Measurements from ENCODE around the gene COL13A1. TPM values are rescaled to one million over a fixed set of nuclear protein-coding genes. Genes with fewer than 3 reads are reported as not detected.

Gene COL13A1
- total and polyA plus RNA-seq, 2 experiments from 2014 or later, result 5.2 to 8.6 TPM

DNA sequence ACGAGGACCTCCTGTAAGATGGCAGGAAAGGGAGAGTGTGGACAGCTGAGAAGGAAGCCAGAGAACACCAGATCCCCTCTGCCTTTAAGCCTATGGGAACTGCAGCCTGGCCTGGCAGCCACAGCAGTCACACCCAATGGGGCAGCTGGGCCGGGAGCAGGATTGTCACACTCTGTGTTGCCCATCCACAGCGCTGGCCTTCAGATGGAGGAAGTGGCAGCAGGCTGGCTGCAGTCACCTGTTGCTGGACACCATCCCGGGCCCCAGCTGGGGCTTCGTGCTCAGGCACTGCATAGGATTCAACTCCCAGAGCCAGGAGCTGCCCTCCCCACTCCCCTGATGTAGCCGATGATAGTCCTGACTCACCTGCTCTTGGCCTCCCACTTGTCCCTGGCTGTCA lies 114.4 kb downstream of the COL13A1 start:
- Histone ChIP-seq H2AFZ (no peak overlapping the region), H3K27me3 (ENCODE audit: insufficient read depth) (no peaks in the 10 kb centered on the region), H3K9me2 (ENCODE audit: insufficient read depth) (no peaks in the 10 kb centered on the region), H3K36me3 (ENCODE audit: insufficient read depth) (no peaks in the 10 kb centered on the region), H3K4me2 (no peak overlapping the region), H3K79me2 (replicated peaks; ENCODE audit: insufficient read depth) (no peaks in the 10 kb centered on the region), H3K27ac (ENCODE audit: low read depth) (no peak overlapping the region), H4K20me1 (replicated peaks; ENCODE audit: insufficient read depth) (no peaks in the 10 kb centered on the region), H3F3A (replicated peaks; ENCODE audit: low read depth) (no peaks in the 10 kb centered on the region), H3K4me1 (ENCODE audit: insufficient read depth) (no peaks in the 10 kb centered on the region; the same call in 1 of the 2 replicates), H3K4me3 (no peak overlapping the region)
- no peak overlapping the region for H3K4me3 Mint-ChIP-seq
- ATAC-seq (no peak), DNase-seq (ENCODE audit: low spot score) (no peak)
- no peak overlapping the region for H3K27ac Mint-ChIP-seq
- peaks cover 17% of the 10 kb centered on the region for H3K27me3 Mint-ChIP-seq (ENCODE audit: insufficient read depth, low read depth, poor library complexity)
- no peak for TF ChIP-seq NANOG (IDR thresholded peaks at IDR 0.05; ENCODE audit: borderline replicate concordance)
- TF ChIP-seq ZNF114 (CRISPR knock-in tag; IDR thresholded peaks at IDR 0.05), result no peak
- no peak for TF ChIP-seq CREB1 (CRISPR knock-in tag; IDR thresholded peaks at IDR 0.05; ENCODE audit: low read depth)
- no peak for TF ChIP-seq POLR2AphosphoS5 (IDR thresholded peaks at IDR 0.05; ENCODE audit: low read depth)
- TF ChIP-seq ZNF331 (CRISPR knock-in tag; IDR thresholded peaks at IDR 0.05; ENCODE audit: low read depth), result no peak
- TF ChIP-seq REST (IDR thresholded peaks at IDR 0.05; ENCODE audit: unreplicated experiment), result no peak
- TF ChIP-seq, protein P1, sequence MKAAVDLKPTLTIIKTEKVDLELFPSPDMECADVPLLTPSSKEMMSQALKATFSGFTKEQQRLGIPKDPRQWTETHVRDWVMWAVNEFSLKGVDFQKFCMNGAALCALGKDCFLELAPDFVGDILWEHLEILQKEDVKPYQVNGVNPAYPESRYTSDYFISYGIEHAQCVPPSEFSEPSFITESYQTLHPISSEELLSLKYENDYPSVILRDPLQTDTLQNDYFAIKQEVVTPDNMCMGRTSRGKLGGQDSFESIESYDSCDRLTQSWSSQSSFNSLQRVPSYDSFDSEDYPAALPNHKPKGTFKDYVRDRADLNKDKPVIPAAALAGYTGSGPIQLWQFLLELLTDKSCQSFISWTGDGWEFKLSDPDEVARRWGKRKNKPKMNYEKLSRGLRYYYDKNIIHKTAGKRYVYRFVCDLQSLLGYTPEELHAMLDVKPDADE (IDR thresholded peaks at IDR 0.05), result no peak
- TF ChIP-seq EZH2phosphoT487 (IDR thresholded peaks at IDR 0.05; ENCODE audit: unreplicated experiment), result no peak
- no peak for TF ChIP-seq CTCF (conservative IDR thresholded peaks at IDR 0.05; ENCODE audit: low read depth in 2 of 2)
- no peak for TF ChIP-seq ZNF462 (CRISPR knock-in tag; IDR thresholded peaks at IDR 0.05)
- no peak for TF ChIP-seq EZH2 (IDR thresholded peaks at IDR 0.05; ENCODE audit: low read depth, unreplicated experiment)
- no peak for TF ChIP-seq JUNB (IDR thresholded peaks at IDR 0.05; ENCODE audit: unreplicated experiment)
- no peak for TF ChIP-seq STAT1 (IDR thresholded peaks at IDR 0.05; ENCODE audit: unreplicated experiment)
- peaks cover 35% of the 10 kb centered on the region for H3K4me1 Mint-ChIP-seq
- H3K36me3 Mint-ChIP-seq (ENCODE audit: low read depth), result no peaks in the 10 kb centered on the region
- H3K9me3 Mint-ChIP-seq, result no peaks in the 10 kb centered on the region
